Tibial nerve (tissue), 4 donors: ENCODE data around the gene OPN1SW.

Experiments used
- CTCF ChIP-seq, 5 experiments: fragments of 200-600 bp in 3 of 5; fragments of 450-650 bp in 2 of 5; sonication (generic) in 3 of 5; IDR thresholded peaks; one replicate each; pipeline ENCODE4 v1.5.1; 2016 to 2019; ENCODE audit warnings: antibody characterized with exemption in 5 of 5, mild to moderate bottlenecking in 3 of 5, moderate library complexity in 2 of 5
- EP300 ChIP-seq, 2 donors: sonication (generic); formaldehyde crosslinking; IDR thresholded peaks; one replicate each; pipeline ENCODE4 v1.6.1; 2017; ENCODE audit warnings: antibody characterized with exemption in 2 of 2, mild to moderate bottlenecking in 1 of 2

DNA sequence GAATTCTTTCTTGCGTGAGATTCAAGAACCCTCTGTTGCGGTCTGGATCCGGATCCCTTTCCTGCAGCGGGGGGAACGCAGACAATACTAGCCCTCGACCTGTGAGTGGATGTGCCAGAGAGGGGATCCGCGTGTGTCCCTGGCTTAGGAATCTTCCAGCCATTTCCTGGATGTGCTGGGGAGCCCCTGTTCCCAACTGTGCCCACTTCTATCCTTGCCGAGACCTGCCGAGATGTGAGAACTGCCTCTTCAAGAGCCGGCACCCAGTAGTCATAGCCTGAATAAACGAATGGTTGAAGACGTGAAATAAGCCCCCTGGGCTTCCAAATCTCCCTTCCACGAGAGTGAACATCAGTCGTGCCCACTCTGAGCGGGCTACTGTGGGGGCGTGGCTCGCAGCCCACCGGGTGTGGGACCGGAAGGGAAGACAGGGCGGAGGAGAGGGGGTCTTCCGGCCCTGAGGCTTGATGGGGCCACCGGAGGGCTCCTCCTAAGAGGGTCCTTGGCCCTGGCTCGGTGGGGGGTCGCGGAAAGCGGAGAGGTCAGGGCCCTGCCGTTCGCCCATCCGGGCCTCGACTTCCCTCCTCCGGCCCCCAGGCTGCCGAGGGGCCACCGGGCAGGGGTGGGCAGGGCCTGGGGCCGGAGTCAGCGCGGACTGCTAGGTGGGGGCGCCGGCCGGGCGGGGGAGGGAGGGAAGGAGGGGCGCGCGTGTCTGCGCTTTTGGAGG is 14.9 kb upstream of the OPN1SW start:
- TF ChIP-seq CTCF (IDR thresholded peaks at IDR 0.05) (no peak), EP300 (IDR thresholded peaks at IDR 0.05) (no peak)
